A549 (cell line): ENCODE results near the gene CAMK1. TPM values are rescaled to one million over a fixed set of nuclear protein-coding genes. Genes with fewer than 3 reads are reported as not detected.

ENCODE experiments used
- ATAC-seq, 2 experiments: fragments of 200-7000 bp in 1 of 2; fragments of >200 bp in 1 of 2; cut with Nextera tagmentation in 1 of 2; cut with Tn5 transposase in 1 of 2; 3 replicates each; pipeline versions ENCODE4 v1.8.0 to v1.9.1; 2018 to 2020; ENCODE audit warnings: mild to moderate bottlenecking in 1 of 2, moderate library complexity in 1 of 2
- CTCF ChIA-PET: fragments of 300-600 bp; sonication (Branson Sonifier 250); formaldehyde crosslinking; extraction: SDS; loops from one replicate; lab custom pipeline; 2021; ENCODE audit warnings: antibody characterized with exemption, inconsistent platforms; lab: Yijun Ruan, JAX
- POLR2A ChIA-PET: fragments of 350-600 bp; formaldehyde crosslinking; extraction: SDS; loops from one replicate; lab custom pipeline; 2021; ENCODE audit warnings: antibody characterized with exemption, inconsistent platforms; lab: Yijun Ruan, JAX
- DNase-seq, 2 experiments: peaks; one replicate each; pipeline versions ENCODE4 v3.0.0 to v3.0.0-alpha.2; 2011 to 2016; ENCODE audit warnings: low read depth in 1 of 2, low spot score in 1 of 2
- FAIRE-seq: peaks from 2 replicates; lab custom pipeline; 2011; peaks lifted over from hg19 to GRCh38; lab: Jason Lieb, UNC
- H3K27ac ChIP-seq, 2 experiments: fragments of >200 bp; sonication (Bioruptor Twin); formaldehyde crosslinking; 3 replicates each; pipeline ENCODE4 v1.5.1; 2016 to 2017
- H3K4me1 ChIP-seq: fragments of >200 bp; sonication (Bioruptor Twin); formaldehyde crosslinking; 3 replicates; pipeline ENCODE4 v1.6.1; 2016
- H3K4me2 ChIP-seq: fragments of >200 bp; sonication (Bioruptor Twin); formaldehyde crosslinking; 3 replicates; pipeline ENCODE4 v1.6.1; 2016
- H3K4me3 ChIP-seq: fragments of >200 bp; sonication (Bioruptor Twin); formaldehyde crosslinking; 3 replicates; pipeline ENCODE4 v1.5.1; 2016
- H3K9me3 ChIP-seq: fragments of >200 bp; sonication (Bioruptor Twin); formaldehyde crosslinking; 3 replicates; pipeline ENCODE4 v1.6.1; 2016
- CBX8 ChIP-seq: fragments of 200-600 bp; sonication (generic); IDR thresholded peaks from 2 replicates; pipeline ENCODE4 v1.6.1; 2016
- CEBPB ChIP-seq, 2 experiments: fragments of >200 bp in 1 of 2; sonication (Bioruptor Twin) in 1 of 2; formaldehyde crosslinking in 1 of 2; IDR thresholded peaks; 2 replicates each; pipeline ENCODE4 v1.6.1; 2012 to 2016
- CHD2 ChIP-seq: fragments of 150-350 bp; IDR thresholded peaks from 2 replicates; pipeline ENCODE4 v1.6.1; 2014; ENCODE audit warnings: low read length; ENCODE audit not compliant: partially characterized antibody
- EHF ChIP-seq: fragments of 250-450 bp; sonication (Bioruptor Pico); IDR thresholded peaks from 2 replicates; pipeline ENCODE4 v1.5.0; 2020; ENCODE audit warnings: mild to moderate bottlenecking
- EP300 ChIP-seq, 2 experiments: fragments of >200 bp; sonication (Bioruptor Twin); formaldehyde crosslinking; IDR thresholded peaks; 2 replicates in 1 of 2; 3 replicates in 1 of 2; pipeline ENCODE4 v1.6.1; 2016 to 2017
- FOXS1 ChIP-seq: fragments of 250-450 bp; sonication (Bioruptor Pico); IDR thresholded peaks from 2 replicates; pipeline ENCODE4 v1.5.0; 2020; ENCODE audit warnings: mild to moderate bottlenecking, moderate library complexity
- GATA3 ChIP-seq: IDR thresholded peaks from 2 replicates; pipeline ENCODE4 v1.6.1; 2012; ENCODE audit warnings: borderline replicate concordance
- HOXA7 ChIP-seq: fragments of 250-450 bp; sonication (Bioruptor Pico); IDR thresholded peaks from 2 replicates; pipeline ENCODE4 v1.5.0; 2020; ENCODE audit warnings: mild to moderate bottlenecking, moderate library complexity
- HOXB13 ChIP-seq: fragments of 250-450 bp; sonication (Bioruptor Pico); IDR thresholded peaks from 2 replicates; pipeline ENCODE4 v1.5.0; 2020; ENCODE audit warnings: low read depth, mild to moderate bottlenecking, moderate library complexity
- KDM1A ChIP-seq: fragments of 200-600 bp; sonication (generic); IDR thresholded peaks from 2 replicates; pipeline ENCODE4 v1.6.1; 2016; ENCODE audit warnings: low read depth, mild to moderate bottlenecking
- MYC ChIP-seq: IDR thresholded peaks from 2 replicates; pipeline ENCODE4 v1.6.1; 2012; ENCODE audit warnings: mild to moderate bottlenecking, inconsistent platforms, low read length, improper control_type of control experiment, borderline replicate concordance
- NFE2L2 ChIP-seq: fragments of 150-350 bp; conservative IDR thresholded peaks from 2 replicates; pipeline ENCODE4 v1.6.1; 2014; ENCODE audit warnings: low read length
- PHF8 ChIP-seq: fragments of 200-600 bp; sonication (generic); IDR thresholded peaks from 2 replicates; pipeline ENCODE4 v1.6.1; 2016; ENCODE audit warnings: low read depth, mild to moderate bottlenecking, antibody characterized with exemption, moderate library complexity, borderline replicate concordance
- POLR2A ChIP-seq: IDR thresholded peaks from 2 replicates; pipeline ENCODE4 v1.6.1; 2012; ENCODE audit warnings: mild to moderate bottlenecking, low read length
- POLR2AphosphoS2 ChIP-seq: conservative IDR thresholded peaks from 2 replicates; pipeline ENCODE4 v1.6.1; 2012; ENCODE audit warnings: low read length, improper control_type of control experiment, inconsistent platforms
- RARB ChIP-seq: fragments of 250-450 bp; sonication (Bioruptor Pico); IDR thresholded peaks from 2 replicates; pipeline ENCODE4 v1.8.0; 2021; ENCODE audit warnings: mild to moderate bottlenecking, moderate library complexity
- SREBF2 ChIP-seq: fragments of 450-650 bp; IDR thresholded peaks from 2 replicates; pipeline ENCODE4 v1.6.1; 2014; ENCODE audit warnings: mild to moderate bottlenecking, moderate library complexity
- TFCP2L1 ChIP-seq: fragments of 250-450 bp; sonication (Bioruptor Pico); IDR thresholded peaks from 2 replicates; pipeline ENCODE4 v1.5.0; 2021; ENCODE audit warnings: mild to moderate bottlenecking
- TP53 ChIP-seq: fragments of 250-450 bp; sonication (Bioruptor Pico); IDR thresholded peaks from 2 replicates; pipeline ENCODE4 v1.5.0; 2021; ENCODE audit warnings: mild to moderate bottlenecking, moderate library complexity
- ZFP36 ChIP-seq: fragments of 450-650 bp; IDR thresholded peaks from 2 replicates; pipeline ENCODE4 v1.6.1; 2014; ENCODE audit warnings: borderline replicate concordance; ENCODE audit not compliant: partially characterized antibody
- ZSCAN20 ChIP-seq: fragments of 250-450 bp; sonication (Bioruptor Pico); IDR thresholded peaks from 2 replicates; pipeline ENCODE4 v1.8.0; 2022; ENCODE audit warnings: mild to moderate bottlenecking, moderate library complexity
- WGBS: methylation state at CpG from one replicate; pipeline ENCODE4 v1.1.6; 2017; ENCODE audit errors: missing lambda C conversion rate; 5-methylcytosine and 5-hydroxymethylcytosine counted together
- polyA plus RNA-seq, 4 experiments: library from polyadenylated mRNA; depleted of rRNA in 3 of 4; stranded (reverse); fragments of >200 nt; fragmentation: RNase III in 1 of 4; extraction: RNeasy Plus Mini Kit Qiagen cat#74134 plus additional on column Dnase treatment in 1 of 4; gene quantifications; 2 replicates in 3 of 4; 3 replicates in 1 of 4; pipeline ENCODE4 v1.2.3, GENCODE V29; 2011 to 2017
- TF ChIP-seq, protein P1 (sequence below): IDR thresholded peaks from 2 replicates; pipeline ENCODE4 v1.6.1; 2012
- TF ChIP-seq, protein P2 (sequence below): fragments of 450-650 bp; IDR thresholded peaks from 2 replicates; pipeline ENCODE4 v1.6.1; 2014; ENCODE audit warnings: antibody characterized with exemption
- TF ChIP-seq, protein P3 (sequence below): fragments of >200 bp; sonication (Bioruptor Twin); formaldehyde crosslinking; IDR thresholded peaks from 3 replicates; pipeline ENCODE4 v1.6.1; 2016
- TF ChIP-seq, protein P4 (sequence below): fragments of >200 bp; sonication (Bioruptor Twin); formaldehyde crosslinking; IDR thresholded peaks from 3 replicates; pipeline ENCODE4 v1.5.1; 2016
- TF ChIP-seq, protein P5 (sequence below): fragments of >200 bp; sonication (Bioruptor Twin); formaldehyde crosslinking; IDR thresholded peaks from 2 replicates; pipeline ENCODE4 v1.6.1; 2016
- TF ChIP-seq, protein P6 (sequence below): fragments of 200-600 bp; sonication (generic); IDR thresholded peaks from 2 replicates; pipeline ENCODE4 v1.6.1; 2016; ENCODE audit warnings: antibody characterized with exemption, mild to moderate bottlenecking, moderate library complexity
- TF ChIP-seq, protein P7 (sequence below): IDR thresholded peaks from 2 replicates; pipeline ENCODE4 v1.6.1; 2012

CAMK1 gene
- polyA plus RNA-seq, 2 of the 4 experiments (the other 2 are of a cell fraction): 13.5 to 15.6 TPM

DNA sequence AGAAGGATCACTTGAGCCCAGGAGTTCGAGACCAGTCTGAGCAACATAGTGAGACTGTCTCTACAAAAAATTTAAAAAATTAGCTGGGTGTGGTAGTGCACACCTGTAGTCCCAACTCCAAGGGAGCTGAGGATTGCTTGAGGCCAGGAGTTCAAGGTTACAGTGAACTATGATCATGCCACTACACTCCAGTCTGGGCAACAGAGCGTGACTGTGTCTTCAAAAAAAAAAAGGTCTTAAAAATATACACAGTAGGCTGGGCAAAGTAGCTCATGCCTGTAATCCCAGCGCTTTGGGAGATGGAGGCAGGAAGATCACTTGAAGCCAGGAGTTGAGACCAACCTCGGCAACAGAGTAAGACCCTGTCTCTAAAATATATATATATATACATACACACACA, 11.2 kb upstream of the CAMK1 start:
- H3K27ac ChIP-seq: no peak overlapping the region
- H3K9me3 ChIP-seq: no peaks in the 10 kb centered on the region
- no peak for FAIRE-seq
- ChIA-PET POLR2A (interaction anchor here (0.7 kb wide), 1 partner anchor 165 kb away, joined by 6 read pairs; no protein-coding TSS in a partner anchor), CTCF (interaction anchor here (0.7 to 1.1 kb wide), 3 partner anchors 16 to 166 kb away, joined by 3 to 5 read pairs (median 3); no protein-coding TSS in a partner anchor)
- no peak overlapping the region for H3K4me3 ChIP-seq
- TF ChIP-seq, protein P1, sequence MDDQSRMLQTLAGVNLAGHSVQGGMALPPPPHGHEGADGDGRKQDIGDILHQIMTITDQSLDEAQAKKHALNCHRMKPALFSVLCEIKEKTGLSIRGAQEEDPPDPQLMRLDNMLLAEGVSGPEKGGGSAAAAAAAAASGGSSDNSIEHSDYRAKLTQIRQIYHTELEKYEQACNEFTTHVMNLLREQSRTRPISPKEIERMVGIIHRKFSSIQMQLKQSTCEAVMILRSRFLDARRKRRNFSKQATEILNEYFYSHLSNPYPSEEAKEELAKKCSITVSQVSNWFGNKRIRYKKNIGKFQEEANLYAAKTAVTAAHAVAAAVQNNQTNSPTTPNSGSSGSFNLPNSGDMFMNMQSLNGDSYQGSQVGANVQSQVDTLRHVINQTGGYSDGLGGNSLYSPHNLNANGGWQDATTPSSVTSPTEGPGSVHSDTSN: no peak
- TF ChIP-seq MYC: no peak
- no peak for TF ChIP-seq PHF8
- TF ChIP-seq, protein P2, sequence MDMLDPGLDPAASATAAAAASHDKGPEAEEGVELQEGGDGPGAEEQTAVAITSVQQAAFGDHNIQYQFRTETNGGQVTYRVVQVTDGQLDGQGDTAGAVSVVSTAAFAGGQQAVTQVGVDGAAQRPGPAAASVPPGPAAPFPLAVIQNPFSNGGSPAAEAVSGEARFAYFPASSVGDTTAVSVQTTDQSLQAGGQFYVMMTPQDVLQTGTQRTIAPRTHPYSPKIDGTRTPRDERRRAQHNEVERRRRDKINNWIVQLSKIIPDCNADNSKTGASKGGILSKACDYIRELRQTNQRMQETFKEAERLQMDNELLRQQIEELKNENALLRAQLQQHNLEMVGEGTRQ: no peak
- no peak for TF ChIP-seq CEBPB (IDR thresholded peaks at IDR 0.05)
- no peak for TF ChIP-seq POLR2AphosphoS2
- no peak for TF ChIP-seq HOXA7
- no peak for TF ChIP-seq CHD2
- TF ChIP-seq POLR2A: no peak
- TF ChIP-seq SREBF2: no peak
- no peak for TF ChIP-seq GATA3
- TF ChIP-seq TP53 (CRISPR knock-in tag): no peak
- TF ChIP-seq, protein P3, sequence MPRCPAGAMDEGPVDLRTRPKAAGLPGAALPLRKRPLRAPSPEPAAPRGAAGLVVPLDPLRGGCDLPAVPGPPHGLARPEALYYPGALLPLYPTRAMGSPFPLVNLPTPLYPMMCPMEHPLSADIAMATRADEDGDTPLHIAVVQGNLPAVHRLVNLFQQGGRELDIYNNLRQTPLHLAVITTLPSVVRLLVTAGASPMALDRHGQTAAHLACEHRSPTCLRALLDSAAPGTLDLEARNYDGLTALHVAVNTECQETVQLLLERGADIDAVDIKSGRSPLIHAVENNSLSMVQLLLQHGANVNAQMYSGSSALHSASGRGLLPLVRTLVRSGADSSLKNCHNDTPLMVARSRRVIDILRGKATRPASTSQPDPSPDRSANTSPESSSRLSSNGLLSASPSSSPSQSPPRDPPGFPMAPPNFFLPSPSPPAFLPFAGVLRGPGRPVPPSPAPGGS: no peak
- TF ChIP-seq, protein P4, sequence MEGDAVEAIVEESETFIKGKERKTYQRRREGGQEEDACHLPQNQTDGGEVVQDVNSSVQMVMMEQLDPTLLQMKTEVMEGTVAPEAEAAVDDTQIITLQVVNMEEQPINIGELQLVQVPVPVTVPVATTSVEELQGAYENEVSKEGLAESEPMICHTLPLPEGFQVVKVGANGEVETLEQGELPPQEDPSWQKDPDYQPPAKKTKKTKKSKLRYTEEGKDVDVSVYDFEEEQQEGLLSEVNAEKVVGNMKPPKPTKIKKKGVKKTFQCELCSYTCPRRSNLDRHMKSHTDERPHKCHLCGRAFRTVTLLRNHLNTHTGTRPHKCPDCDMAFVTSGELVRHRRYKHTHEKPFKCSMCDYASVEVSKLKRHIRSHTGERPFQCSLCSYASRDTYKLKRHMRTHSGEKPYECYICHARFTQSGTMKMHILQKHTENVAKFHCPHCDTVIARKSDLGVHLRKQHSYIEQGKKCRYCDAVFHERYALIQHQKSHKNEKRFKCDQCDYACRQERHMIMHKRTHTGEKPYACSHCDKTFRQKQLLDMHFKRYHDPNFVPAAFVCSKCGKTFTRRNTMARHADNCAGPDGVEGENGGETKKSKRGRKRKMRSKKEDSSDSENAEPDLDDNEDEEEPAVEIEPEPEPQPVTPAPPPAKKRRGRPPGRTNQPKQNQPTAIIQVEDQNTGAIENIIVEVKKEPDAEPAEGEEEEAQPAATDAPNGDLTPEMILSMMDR: no peak
- TF ChIP-seq CBX8: no peak
- no peak for TF ChIP-seq EP300 (IDR thresholded peaks at IDR 0.05)
- H3K4me1 ChIP-seq: no peaks in the 10 kb centered on the region
- no peak for ATAC-seq
- 92% methylated on average over 4 of the region's 4 CpGs for WGBS
- H3K4me2 ChIP-seq: no peak overlapping the region
- no peak for DNase-seq

DNA sequence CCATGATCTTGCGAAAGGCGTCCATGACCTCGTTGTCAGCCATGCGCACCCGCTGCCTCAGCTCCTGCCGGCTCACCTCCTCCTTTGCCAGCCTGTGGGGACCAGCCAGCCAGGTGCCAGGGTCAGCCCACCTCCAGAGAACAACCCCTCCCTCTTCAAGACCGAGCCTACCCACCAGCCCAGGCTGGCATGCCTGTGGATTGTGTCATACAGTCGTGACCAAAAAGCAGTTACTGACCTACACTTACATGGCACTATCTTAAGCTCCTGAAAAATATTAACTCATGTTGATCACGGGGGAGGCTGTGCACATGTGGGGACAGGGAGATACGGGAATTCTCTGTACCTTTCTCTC, 10.7 kb upstream of the CAMK1 start:
- Histone ChIP-seq H3K27ac (no peak overlapping the region), H3K4me1 (no peaks in the 10 kb centered on the region), H3K4me3 (no peak overlapping the region), H3K4me2 (no peak overlapping the region), H3K9me3 (no peaks in the 10 kb centered on the region)
- ChIA-PET CTCF (interaction anchor here (0.7 to 1.1 kb wide), 3 partner anchors 16 to 166 kb away, joined by 3 to 5 read pairs (median 3); no protein-coding TSS in a partner anchor), POLR2A (no interaction called here)
- DNase-seq (no peak), ATAC-seq (no peak), FAIRE-seq (no peak)
- 88% methylated on average over 10 of the region's 10 CpGs for WGBS
- TF ChIP-seq PHF8 (no peak), FOXS1 (CRISPR knock-in tag) (no peak), KDM1A (no peak), HOXB13 (CRISPR knock-in tag) (no peak), ZSCAN20 (CRISPR knock-in tag) (no peak), EHF (no peak), RARB (no peak), NFE2L2 (no peak), EP300 (IDR thresholded peaks at IDR 0.05) (no peak), SREBF2 (no peak), ZFP36 (no peak), TFCP2L1 (CRISPR knock-in tag) (no peak)
- TF ChIP-seq, protein P5, sequence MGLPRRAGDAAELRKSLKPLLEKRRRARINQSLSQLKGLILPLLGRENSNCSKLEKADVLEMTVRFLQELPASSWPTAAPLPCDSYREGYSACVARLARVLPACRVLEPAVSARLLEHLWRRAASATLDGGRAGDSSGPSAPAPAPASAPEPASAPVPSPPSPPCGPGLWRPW: no peak
- TF ChIP-seq, protein P6, sequence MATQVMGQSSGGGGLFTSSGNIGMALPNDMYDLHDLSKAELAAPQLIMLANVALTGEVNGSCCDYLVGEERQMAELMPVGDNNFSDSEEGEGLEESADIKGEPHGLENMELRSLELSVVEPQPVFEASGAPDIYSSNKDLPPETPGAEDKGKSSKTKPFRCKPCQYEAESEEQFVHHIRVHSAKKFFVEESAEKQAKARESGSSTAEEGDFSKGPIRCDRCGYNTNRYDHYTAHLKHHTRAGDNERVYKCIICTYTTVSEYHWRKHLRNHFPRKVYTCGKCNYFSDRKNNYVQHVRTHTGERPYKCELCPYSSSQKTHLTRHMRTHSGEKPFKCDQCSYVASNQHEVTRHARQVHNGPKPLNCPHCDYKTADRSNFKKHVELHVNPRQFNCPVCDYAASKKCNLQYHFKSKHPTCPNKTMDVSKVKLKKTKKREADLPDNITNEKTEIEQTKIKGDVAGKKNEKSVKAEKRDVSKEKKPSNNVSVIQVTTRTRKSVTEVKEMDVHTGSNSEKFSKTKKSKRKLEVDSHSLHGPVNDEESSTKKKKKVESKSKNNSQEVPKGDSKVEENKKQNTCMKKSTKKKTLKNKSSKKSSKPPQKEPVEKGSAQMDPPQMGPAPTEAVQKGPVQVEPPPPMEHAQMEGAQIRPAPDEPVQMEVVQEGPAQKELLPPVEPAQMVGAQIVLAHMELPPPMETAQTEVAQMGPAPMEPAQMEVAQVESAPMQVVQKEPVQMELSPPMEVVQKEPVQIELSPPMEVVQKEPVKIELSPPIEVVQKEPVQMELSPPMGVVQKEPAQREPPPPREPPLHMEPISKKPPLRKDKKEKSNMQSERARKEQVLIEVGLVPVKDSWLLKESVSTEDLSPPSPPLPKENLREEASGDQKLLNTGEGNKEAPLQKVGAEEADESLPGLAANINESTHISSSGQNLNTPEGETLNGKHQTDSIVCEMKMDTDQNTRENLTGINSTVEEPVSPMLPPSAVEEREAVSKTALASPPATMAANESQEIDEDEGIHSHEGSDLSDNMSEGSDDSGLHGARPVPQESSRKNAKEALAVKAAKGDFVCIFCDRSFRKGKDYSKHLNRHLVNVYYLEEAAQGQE: no peak
- TF ChIP-seq, protein P7, sequence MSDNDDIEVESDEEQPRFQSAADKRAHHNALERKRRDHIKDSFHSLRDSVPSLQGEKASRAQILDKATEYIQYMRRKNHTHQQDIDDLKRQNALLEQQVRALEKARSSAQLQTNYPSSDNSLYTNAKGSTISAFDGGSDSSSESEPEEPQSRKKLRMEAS: no peak
- TF ChIP-seq, protein P3: no peak
